ENCODE data around the gene GDPGP1.
"Not testable (repeated sequence)": the region's sequence is repeated elsewhere in the genome, so short reads cannot be mapped to it uniquely, and the experiment has no call there.

Gene GDPGP1

GRCh38 chr15:90264671-90265070, 30.7 kb downstream of the GDPGP1 start:
- DNase-seq: no peak

GRCh38 chr15:90265271-90266060, 31.5 kb downstream of the GDPGP1 start, which contains the start of gene NGRN:
TSS of gene NGRN (plus strand) at chr15:90265672. CDS start at chr15:90265713, 41 bp downstream.
- DNase-seq: peak; percentile 87

- DNase-seq: no peak
These were observed 32.0 kb downstream of the GDPGP1 start for GRCh38 chr15:90266061-90266431.

GRCh38 chr15:90266485-90266884, 32.5 kb downstream of the GDPGP1 start:
- no peak for DNase-seq

DNA sequence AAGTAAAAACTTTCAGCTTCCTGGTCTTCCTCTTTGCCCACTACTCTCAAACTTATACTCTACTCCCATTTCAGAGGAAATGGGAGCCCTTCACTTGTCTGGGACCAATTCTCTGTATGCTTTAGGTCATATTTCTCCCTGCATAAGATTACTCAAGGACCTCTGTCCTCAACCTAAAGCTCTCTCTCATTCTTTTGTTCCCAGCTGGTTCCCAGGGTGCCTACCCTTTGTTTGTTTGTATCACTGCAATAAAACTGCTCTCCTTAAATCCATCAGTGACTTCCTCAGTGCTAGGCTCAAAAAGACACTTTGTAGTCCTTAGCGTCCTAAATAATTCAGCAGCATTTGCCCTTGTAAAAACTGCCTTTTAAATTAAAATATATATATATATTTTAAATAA, 34.4 kb downstream of the GDPGP1 start:
- DNase-seq: no peak

- no peak for DNase-seq
These were observed 36.6 kb downstream of the GDPGP1 start for GRCh38 chr15:90270502-90271150.

GRCh38 chr15:90271459-90272166, 37.6 kb downstream of the GDPGP1 start:
- no peak for DNase-seq

GRCh38 chr15:90278467-90278866, 44.5 kb downstream of the GDPGP1 start:
- DNase-seq: not testable (repeated sequence)

GRCh38 chr15:90280743-90281142, 46.7 kb downstream of the GDPGP1 start:
- not testable (repeated sequence) for DNase-seq

- not testable (repeated sequence) for DNase-seq
These were observed 47.6 kb downstream of the GDPGP1 start for GRCh38 chr15:90281637-90282036.

GRCh38 chr15:90286678-90287077, 52.7 kb downstream of the GDPGP1 start:
- DNase-seq: no peak

DNA sequence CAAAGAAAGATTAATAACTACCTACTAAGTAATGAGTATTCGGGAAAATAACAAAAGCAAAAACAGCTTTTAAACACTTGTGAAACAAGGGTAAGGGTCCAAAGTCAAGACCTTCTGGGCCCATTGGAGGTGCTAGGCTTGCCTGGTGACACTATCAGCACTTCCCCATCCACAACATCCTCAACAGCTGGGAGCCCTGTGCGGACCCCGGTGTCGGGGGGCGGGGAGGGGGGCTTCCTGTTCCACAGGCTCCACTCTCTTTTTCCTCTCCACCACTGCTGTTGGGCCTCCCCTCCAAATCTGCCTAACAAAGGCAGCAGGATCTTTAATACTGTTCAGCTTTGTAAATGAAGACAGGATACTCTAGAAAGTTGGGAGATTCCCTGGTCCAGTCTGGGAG, 53.1 kb downstream of the GDPGP1 start:
- DNase-seq: no peak

DNA sequence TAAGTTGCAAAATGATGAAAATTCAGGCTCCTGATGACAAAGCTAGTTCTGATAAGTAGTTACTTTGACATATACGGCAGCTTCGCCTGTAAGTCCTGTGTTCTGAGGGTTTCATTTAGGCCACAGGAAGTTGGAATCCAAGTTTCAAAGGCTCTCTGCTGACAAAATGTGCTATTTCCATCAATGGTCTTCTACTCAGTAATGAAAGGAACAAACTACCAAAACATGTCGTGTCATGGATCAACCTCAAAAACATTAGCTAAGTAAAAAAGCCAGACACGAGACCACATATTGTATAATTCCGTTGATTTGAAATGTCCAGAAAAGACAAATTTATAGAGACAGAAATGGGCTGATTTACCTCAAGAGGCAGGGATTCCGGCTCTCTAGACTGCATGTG, 53.9 kb downstream of the GDPGP1 start:
- DNase-seq: no peak

DNA sequence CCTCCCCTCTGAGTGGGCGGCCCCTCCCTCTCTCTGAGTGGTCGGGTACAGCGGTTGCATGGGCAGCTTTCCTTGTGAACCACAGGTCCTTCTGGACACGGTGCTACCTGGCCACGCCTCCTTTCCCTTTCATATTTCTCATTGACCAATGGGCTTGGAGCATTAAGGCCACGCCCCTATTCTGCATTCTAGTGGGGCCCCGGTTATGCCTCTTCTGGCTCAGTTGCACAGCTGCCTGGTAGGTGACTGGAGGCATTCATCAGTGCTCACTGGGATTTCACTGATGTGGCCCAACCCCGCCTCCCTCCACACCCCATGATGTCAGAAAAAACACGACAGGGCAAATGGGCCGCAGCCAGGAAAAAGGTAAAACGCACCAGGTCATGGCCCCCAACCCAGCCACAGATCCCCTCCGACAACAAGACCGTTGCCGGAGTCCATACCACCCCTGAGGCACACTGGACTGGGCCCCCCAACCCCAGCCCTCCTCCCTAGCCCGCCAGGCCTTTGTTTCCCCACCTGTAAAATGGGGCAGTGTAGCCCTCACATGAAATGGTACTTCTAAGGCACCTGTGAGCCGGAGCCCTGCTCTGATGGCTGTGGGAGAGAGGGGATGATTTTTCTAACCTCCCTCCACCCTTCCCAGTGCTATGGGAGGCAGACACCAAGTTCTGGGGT, 57.8 kb downstream of the GDPGP1 start:
- DNase-seq: peak; percentile 91

DNA sequence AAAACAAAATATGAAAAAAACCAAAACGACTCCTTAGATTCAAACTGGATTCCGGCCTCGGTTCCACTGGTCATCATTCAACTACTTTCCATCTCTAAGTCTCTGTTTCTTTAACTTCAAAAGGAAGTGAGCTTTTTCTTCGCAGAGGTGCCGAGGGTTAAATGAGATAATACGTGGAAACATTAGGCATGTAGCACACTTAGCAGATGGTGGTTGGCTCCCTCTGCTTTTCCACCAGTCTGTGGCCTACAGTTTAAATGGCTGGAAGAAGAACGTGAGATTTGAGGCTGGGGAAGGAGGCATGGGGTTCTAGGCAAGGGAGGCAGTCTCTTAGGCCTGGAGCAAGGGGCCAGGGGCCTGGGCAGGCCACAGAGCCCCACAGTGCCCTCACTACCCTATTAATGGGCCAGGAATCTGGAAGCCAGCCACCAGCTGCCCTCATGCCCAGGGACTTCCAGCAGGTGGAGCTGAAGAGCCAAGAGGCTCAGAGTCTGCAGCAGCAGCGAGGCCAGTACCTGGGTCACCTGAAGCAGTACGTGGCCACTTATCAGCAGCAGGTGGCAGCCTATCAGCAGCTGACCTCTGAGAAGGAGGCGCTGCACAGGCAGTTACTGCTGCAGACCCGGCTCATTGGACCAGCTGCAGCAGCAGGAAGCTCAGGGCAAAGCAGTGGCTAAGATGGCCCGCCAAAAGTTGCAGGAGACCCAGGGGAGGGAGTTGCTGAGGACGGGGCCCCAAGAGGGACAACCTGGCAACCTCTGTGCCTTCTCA, 59.2 kb downstream of the GDPGP1 start:
- DNase-seq: peak; percentile 59

DNA sequence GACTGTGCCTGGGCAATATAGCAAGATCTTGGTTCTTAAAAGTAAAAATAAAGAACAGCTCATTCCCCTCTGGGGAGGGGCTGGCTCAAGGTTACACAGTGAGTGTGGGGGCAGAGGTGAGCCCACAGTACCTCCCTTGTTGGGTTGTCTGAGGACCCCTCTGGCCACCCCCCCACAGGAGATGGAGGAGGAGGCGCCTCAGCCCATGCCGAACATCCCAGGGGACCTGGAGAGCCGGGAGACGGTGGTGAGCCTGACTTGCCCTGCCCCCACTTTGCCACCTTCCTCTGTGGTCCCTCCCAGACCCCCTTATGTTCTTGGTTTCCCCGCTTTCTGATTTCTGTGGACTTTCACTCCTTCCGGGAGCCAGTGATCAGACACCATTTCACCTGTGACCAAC, 60.1 kb downstream of the GDPGP1 start:
- DNase-seq: no peak

- no peak for DNase-seq
These were observed 60.7 kb downstream of the GDPGP1 start for GRCh38 chr15:90294601-90295269.

DNA sequence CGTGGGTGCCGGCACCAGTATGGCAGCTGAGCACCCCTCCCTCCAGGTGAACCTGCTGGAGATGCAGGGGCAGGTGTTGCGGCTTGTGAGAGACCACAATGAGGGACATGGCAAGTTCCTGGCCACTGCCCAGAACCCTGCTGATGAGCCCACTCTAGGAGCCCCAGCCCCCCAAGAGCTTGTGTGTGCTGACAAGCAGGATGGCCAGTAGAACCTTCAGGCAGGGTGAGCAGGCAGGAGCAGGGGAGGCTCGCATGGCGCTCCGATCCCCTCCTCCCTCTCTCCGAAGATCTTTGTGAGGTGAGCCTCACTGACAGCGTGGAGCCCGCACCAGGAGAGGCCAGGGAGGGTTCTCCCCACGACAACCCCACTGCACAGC, 61.2 kb downstream of the GDPGP1 start:
- no peak for DNase-seq
